ENCODE data around the gene CCDC198. TPM values are rescaled to one million over a fixed set of nuclear protein-coding genes. Genes with fewer than 3 reads are reported as not detected.

The CCDC198 gene
- total and polyA plus RNA-seq, 9 of the 15 experiments (the other 6 are each of a cell fraction or from before 2014, with no cell fraction given): not detected

- Histone ChIP-seq H3K9ac (ENCODE audit: insufficient read depth in 1 of 2, low read depth in 2 of 2, low read length in 2 of 2) (no peak overlapping the region), H3K4me1 (replicated peaks in 1 of 2; ENCODE audit: control insufficient read depth in 2 of 2, insufficient read depth in 2 of 2, low read length in 2 of 2) (no peaks in the 10 kb centered on the region), H3K36me3 (ENCODE audit: control insufficient read depth, insufficient read depth, low read length) (no peaks in the 10 kb centered on the region), H3K27me3 (ENCODE audit: control insufficient read depth in 2 of 2, insufficient read depth in 2 of 2, low read length in 2 of 2) (no peaks in the 10 kb centered on the region), H3K4me3 (no peak overlapping the region), H3K9me1 (ENCODE audit: control insufficient read depth, insufficient read depth, low read length) (no peaks in the 10 kb centered on the region), H3K4me2 (ENCODE audit: insufficient read depth, low read length) (no peak overlapping the region), H2AFZ (ENCODE audit: low read depth, low read length) (no peak overlapping the region), H3K27ac (ENCODE audit: extremely low read depth, low read depth, low read length) (no peak overlapping the region), H3K9me3 (replicated peaks; ENCODE audit: control insufficient read depth, insufficient read depth, low read depth, low read length) (no peaks in the 10 kb centered on the region), H3K79me2 (ENCODE audit: control insufficient read depth, insufficient read depth, low read length) (no peaks in the 10 kb centered on the region), H4K20me1 (replicated peaks; ENCODE audit: control insufficient read depth, insufficient read depth, low read length) (no peaks in the 10 kb centered on the region; the same call in 1 of the 2 replicates)
- in situ Hi-C loops (cut with MboI) (no loop called here), intact Hi-C loops (cut with micrococcal nuclease) (no loop called here)
- DNase-seq (ENCODE audit: extremely low read depth in 1 of 4, low spot score in 3 of 4): no peak
- WGBS (ENCODE audit: insufficient coverage, low coverage, missing lambda C conversion rate): 0% methylated on average over 1 of the region's 1 CpG
- ATAC-seq: no peak
- CTCF ChIA-PET (ENCODE audit: low intra/inter-chr PET ratio): no interaction called here
- FAIRE-seq: no peak
- no TSS peak for BruUV-seq (replicated peaks)
- no peak for TF ChIP-seq ZBTB17 (CRISPR knock-in tag; IDR thresholded peaks at IDR 0.05)
- TF ChIP-seq ZNF699 (CRISPR knock-in tag; IDR thresholded peaks at IDR 0.05; ENCODE audit: insufficient replicate concordance): no peak
- TF ChIP-seq, protein P1, sequence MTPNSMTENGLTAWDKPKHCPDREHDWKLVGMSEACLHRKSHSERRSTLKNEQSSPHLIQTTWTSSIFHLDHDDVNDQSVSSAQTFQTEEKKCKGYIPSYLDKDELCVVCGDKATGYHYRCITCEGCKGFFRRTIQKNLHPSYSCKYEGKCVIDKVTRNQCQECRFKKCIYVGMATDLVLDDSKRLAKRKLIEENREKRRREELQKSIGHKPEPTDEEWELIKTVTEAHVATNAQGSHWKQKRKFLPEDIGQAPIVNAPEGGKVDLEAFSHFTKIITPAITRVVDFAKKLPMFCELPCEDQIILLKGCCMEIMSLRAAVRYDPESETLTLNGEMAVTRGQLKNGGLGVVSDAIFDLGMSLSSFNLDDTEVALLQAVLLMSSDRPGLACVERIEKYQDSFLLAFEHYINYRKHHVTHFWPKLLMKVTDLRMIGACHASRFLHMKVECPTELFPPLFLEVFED (CRISPR knock-in tag; conservative IDR thresholded peaks at IDR 0.05): no peak
- TF ChIP-seq HDAC3 (IDR thresholded peaks at IDR 0.05; ENCODE audit: borderline replicate concordance, partially characterized antibody): no peak
- TF ChIP-seq CLOCK (CRISPR knock-in tag; IDR thresholded peaks at IDR 0.05; ENCODE audit: borderline replicate concordance): no peak
- POLR2A ChIA-PET: no interaction called here
Measured at GRCh38 chr14:57491640-57492039, 2.0 kb downstream of the CCDC198 start.

Measured in K562 (cell line).